ACC112 (cell line): ENCODE data around the gene UHRF1.

Source experiments
- H2AFZ ChIP-seq: fragments of 200-600 bp; sonication (generic); one replicate; pipeline ENCODE4 v1.6.0; 2017; ENCODE audit warnings: antibody characterized with exemption, low read length; ENCODE audit not compliant: unreplicated experiment
- H3K27ac ChIP-seq: fragments of 200-600 bp; sonication (generic); 2 replicates; pipeline ENCODE4 v1.5.1; 2014; ENCODE audit warnings: low read depth, mild to moderate bottlenecking, antibody characterized with exemption, low read length, moderate library complexity
- H3K27me3 ChIP-seq: fragments of 200-600 bp; sonication (generic); 2 replicates; pipeline ENCODE4 v1.6.1; 2014; ENCODE audit warnings: mild to moderate bottlenecking, antibody characterized with exemption, low read length, moderate library complexity, mixed read lengths; ENCODE audit not compliant: insufficient read depth
- H3K36me3 ChIP-seq: fragments of 200-600 bp; sonication (generic); 2 replicates; pipeline ENCODE4 v1.6.1; 2016; ENCODE audit warnings: mild to moderate bottlenecking, antibody characterized with exemption, low read length, moderate library complexity, mixed read lengths; ENCODE audit not compliant: insufficient read depth
- H3K4me1 ChIP-seq: fragments of 200-600 bp; sonication (generic); one replicate; pipeline ENCODE4 v1.6.1; 2016; ENCODE audit warnings: low read length, mixed read lengths; ENCODE audit not compliant: insufficient read depth, unreplicated experiment, control insufficient read depth
- H3K4me3 ChIP-seq: fragments of 200-600 bp; sonication (generic); 2 replicates; pipeline ENCODE4 v1.5.1; 2014; ENCODE audit warnings: mild to moderate bottlenecking, low read depth, low read length
- H3K79me2 ChIP-seq: fragments of 200-600 bp; sonication (generic); one replicate; pipeline ENCODE4 v1.6.0; 2016; ENCODE audit warnings: low read length; ENCODE audit not compliant: control insufficient read depth, unreplicated experiment, insufficient read depth

The UHRF1 gene

DNA sequence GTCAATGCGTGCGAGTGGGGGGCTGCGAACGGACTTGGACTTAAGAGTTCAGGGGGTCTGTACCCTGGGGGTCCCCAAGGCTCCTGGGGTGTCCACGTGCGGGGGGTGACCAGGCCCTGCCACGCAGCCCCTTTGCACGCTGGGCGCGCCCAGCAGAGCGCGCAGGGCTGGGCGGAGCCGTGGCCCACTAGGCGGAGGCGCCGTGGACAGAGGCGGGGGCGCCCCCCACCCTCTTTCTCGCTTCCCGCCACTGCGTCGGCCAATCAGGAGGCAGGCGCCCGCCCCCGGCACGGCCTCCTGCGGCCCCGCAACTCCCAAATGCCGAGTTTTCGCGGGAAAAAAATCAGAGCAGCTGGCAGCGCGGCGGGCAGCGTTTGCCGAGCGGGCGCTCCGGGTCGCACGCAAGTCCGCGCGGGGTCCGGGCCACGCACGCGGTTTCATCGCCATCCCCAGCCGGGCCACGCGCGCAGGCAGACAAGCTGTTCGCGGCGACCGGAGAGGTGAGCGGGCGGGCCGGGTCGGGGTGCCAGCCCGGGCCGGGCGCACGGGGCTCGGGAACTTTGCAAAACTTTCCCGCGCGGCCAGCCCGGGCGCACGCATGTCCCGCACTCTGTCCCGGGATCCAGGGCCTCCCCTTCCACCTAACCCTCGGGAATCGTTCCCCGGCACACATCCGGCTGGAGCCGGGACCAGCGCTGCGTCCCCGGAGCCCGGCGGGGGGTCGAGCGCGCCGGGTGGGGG, at the start of gene UHRF1:
TSS of gene UHRF1 (plus strand) at position 346 of the 741 bp plus-strand sequence. CDS start 1,385 bp downstream, outside the sequence.
- Histone ChIP-seq H2AFZ (peak within 1 kb of the TSS; percentile 60), H3K27ac (peak within 1 kb of the TSS; percentile 86), H3K4me1 (peaks cover 15% of the 10 kb centered on the region), H3K79me2 (peaks cover 34% of the 10 kb centered on the region), H3K36me3 (0 out of 2 replicates have a peak, but pooled peaks cover 2% of the 10 kb centered on the region), H3K4me3 (peak within 1 kb of the TSS; percentile 88), H3K27me3 (no peaks in the 10 kb centered on the region)

GRCh38 chr19:4859697-4860096, 49.6 kb upstream of the UHRF1 start:
- H3K36me3 ChIP-seq: peaks cover 3% of the 10 kb centered on the region; the same call in 1 of the 2 replicates
- no peak overlapping the region for H2AFZ ChIP-seq
- no peaks in the 10 kb centered on the region for H3K27me3 ChIP-seq
- no peak overlapping the region for H3K4me3 ChIP-seq
- no peaks in the 10 kb centered on the region for H3K4me1 ChIP-seq
- peaks cover 24% of the 10 kb centered on the region for H3K79me2 ChIP-seq
- no peak overlapping the region for H3K27ac ChIP-seq

- H3K79me2 ChIP-seq: peaks cover 32% of the 10 kb centered on the region
- H3K27ac ChIP-seq: no peak overlapping the region
- no peaks in the 10 kb centered on the region for H3K4me1 ChIP-seq
- no peaks in the 10 kb centered on the region for H3K27me3 ChIP-seq
- H3K36me3 ChIP-seq: peaks cover 3% of the 10 kb centered on the region; the same call in 1 of the 2 replicates
- H2AFZ ChIP-seq: no peak overlapping the region
- no peak overlapping the region for H3K4me3 ChIP-seq
Observed at GRCh38 chr19:4861147-4861546, 48.2 kb upstream of the UHRF1 start.

DNA sequence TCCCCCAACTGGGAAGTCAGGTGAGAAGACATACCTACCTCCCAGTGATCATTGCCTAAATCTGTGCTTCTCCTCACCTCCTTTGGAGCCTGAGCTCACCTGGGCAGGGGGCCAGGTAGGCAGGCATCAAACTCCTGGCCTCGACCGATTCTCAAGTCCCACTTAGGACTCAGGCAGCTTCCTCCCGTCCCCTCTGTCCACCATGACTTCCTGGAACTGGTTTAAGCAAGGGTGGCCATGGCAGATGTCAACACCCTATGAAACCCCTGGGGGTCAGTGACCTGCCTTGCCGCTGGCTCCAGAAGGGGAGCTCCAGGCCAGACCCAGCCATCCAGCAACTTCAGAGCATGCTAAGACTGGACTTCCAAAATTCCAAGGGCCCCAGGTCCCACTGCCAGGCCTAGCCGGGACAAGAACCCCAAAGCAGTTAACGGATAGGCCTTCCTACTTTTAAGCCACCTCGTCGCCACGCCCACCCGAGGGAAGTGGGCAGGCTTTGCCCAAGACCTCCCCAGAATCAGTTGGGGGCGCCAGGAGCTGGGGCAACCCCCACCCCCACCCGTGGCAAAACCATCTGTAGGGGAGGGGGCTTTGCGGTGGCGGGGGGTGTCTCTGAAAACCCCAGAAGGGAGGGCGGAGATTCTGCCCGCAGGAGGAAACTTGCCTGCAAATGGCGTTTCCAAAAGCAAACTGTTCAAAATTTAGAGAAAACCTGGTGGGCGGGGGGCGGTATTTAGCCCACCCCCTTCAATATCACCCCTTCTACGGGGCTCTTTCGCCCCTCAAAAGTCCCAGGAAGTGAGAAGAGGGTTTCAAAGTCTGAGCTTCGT, 42.5 kb upstream of the UHRF1 start:
- Histone ChIP-seq H3K4me3 (peak overlapping the region; percentile 97), H3K27me3 (no peaks in the 10 kb centered on the region), H2AFZ (peak overlapping the region; percentile 91), H3K4me1 (no peaks in the 10 kb centered on the region), H3K27ac (peak overlapping the region; percentile 41), H3K79me2 (peaks cover 34% of the 10 kb centered on the region), H3K36me3 (peaks cover 3% of the 10 kb centered on the region; the same call in 1 of the 2 replicates)

- Histone ChIP-seq H2AFZ (peak within 1 kb of the TSS; percentile 91), H3K4me1 (no peaks in the 10 kb centered on the region), H3K27ac (peak within 1 kb of the TSS; percentile 46), H3K27me3 (no peaks in the 10 kb centered on the region), H3K79me2 (peaks cover 29% of the 10 kb centered on the region), H3K36me3 (no peaks in the 10 kb centered on the region), H3K4me3 (peak within 1 kb of the TSS; percentile 97)
Observed at GRCh38 chr19:4867534-4868285, 41.6 kb upstream of the UHRF1 start, which contains the start of gene PLIN3. TSS of gene PLIN3 (minus strand) at chr19:4867667. CDS start at chr19:4861394, 6,273 bp downstream.

DNA sequence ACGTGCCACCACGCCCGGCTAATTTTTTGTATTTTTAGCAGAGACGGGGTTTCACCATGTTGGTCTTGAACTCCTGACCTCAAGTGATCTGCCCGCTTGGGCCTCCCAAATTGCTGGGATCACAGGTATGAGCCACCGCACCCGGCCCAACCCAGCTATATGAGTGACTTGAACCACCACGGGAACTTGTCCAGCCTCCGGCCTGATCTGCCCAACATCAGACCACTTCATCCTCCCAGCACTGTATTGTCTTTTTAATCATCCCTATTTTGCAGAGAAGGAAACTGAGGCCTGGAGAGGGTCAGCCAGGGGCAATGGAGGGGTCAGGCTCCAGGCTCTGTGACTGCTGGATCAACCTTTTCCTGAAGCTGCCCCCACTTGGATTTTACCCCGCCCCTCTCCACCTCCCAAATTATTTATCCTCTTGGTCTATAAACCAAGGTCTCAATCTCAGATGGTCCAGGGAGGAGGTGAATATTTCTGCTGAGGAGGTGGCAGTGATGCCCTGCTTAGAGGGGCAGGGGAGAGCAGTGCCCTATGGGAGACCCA, 40.9 kb upstream of the UHRF1 start:
- Histone ChIP-seq H3K27ac (peak overlapping the region; percentile 37), H3K4me3 (no peak overlapping the region), H2AFZ (no peak overlapping the region), H3K27me3 (no peaks in the 10 kb centered on the region), H3K4me1 (no peaks in the 10 kb centered on the region), H3K79me2 (peaks cover 27% of the 10 kb centered on the region), H3K36me3 (no peaks in the 10 kb centered on the region)

DNA sequence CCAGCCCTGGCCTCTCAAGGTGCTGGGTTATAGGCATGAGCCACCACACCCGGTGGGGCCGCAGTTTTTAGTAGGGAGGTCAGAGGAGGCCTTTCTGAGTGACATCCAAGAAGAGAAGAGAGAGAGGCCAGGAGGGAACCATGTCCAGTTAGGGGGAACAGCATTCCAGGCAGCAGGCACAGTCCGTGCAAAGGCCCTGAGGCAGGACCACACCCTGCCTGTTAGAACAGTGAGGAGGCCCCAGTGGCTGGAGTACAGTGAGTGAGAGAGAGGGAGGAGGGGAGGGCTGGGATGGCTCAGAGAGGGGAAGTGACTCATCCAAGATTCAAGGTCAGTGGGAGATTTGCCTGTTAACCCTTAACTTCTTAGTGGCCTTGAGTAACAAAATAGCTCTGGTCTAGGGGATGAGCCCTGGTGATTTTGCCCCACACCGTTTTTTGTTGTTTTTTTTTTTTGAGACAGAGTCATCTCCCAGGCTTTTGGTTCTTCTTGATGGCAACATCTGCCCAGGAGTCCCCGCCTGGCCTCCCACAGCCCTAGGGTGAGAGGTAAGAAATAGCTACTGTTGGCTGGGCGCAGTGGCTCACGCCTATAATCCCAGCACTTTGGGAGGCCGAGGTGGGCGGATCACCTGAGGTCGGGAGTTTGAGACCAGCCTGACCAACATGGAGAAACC, 39.1 kb upstream of the UHRF1 start:
- Histone ChIP-seq H2AFZ (no peak overlapping the region), H3K4me3 (no peak overlapping the region), H3K36me3 (no peaks in the 10 kb centered on the region), H3K27ac (peak overlapping the region; percentile 59), H3K4me1 (no peaks in the 10 kb centered on the region), H3K27me3 (no peaks in the 10 kb centered on the region), H3K79me2 (peaks cover 17% of the 10 kb centered on the region)

DNA sequence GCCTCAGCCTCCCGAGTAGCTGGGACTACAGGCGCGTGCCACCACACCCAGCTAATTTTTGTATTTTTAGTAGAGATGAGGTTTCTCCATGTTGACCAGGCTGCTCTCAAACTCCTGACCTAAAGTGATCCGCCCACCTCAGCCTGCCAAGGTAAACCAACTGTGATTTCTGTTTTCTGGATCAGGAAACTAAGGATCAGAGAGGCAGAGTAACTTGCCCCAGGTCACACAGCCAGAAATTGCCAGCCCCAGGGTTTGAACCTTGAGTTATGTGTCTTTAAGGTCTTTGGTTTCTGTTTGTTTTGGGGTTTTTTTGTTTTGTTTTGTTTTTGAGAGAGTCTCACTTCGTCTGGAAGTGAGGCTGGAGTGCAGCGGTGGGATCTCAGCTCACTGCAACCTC, 37.6 kb upstream of the UHRF1 start:
- H3K27ac ChIP-seq: no peak overlapping the region
- no peaks in the 10 kb centered on the region for H3K27me3 ChIP-seq
- H2AFZ ChIP-seq: no peak overlapping the region
- no peaks in the 10 kb centered on the region for H3K4me1 ChIP-seq
- H3K79me2 ChIP-seq: peaks cover 6% of the 10 kb centered on the region
- H3K4me3 ChIP-seq: no peak overlapping the region
- H3K36me3 ChIP-seq: no peaks in the 10 kb centered on the region

- Histone ChIP-seq H3K27me3 (no peaks in the 10 kb centered on the region), H3K27ac (no peak overlapping the region)
Observed at GRCh38 chr19:4873930-4874329, 35.4 kb upstream of the UHRF1 start.

More at GRCh38 chr19:4873930-4874329, 35.4 kb upstream of the UHRF1 start:
- Histone ChIP-seq H2AFZ (no peak overlapping the region), H3K79me2 (no peaks in the 10 kb centered on the region), H3K36me3 (no peaks in the 10 kb centered on the region), H3K4me3 (no peak overlapping the region), H3K4me1 (no peaks in the 10 kb centered on the region)
